Parathyroid adenoma (tissue), 2 donors: ENCODE data around the gene SORCS2.
"Not testable (repeated sequence)": the region's sequence is repeated elsewhere in the genome, so short reads cannot be mapped to it uniquely, and the experiment has no call there.

Experiments
- H2AFZ ChIP-seq: fragments of 300-600 bp; sonication (generic); one replicate; pipeline ENCODE4 v1.7.0; 2017; ENCODE audit warnings: antibody characterized with exemption, mild to moderate bottlenecking
- H3K27ac ChIP-seq: fragments of 300-600 bp; sonication (generic); one replicate; pipeline ENCODE4 v1.7.0; 2017
- H3K27me3 ChIP-seq: fragments of 300-600 bp; sonication (generic); one replicate; pipeline ENCODE4 v1.7.0; 2017; ENCODE audit warnings: low read length; ENCODE audit not compliant: control insufficient read depth, insufficient read depth
- H3K36me3 ChIP-seq: fragments of 300-600 bp; sonication (generic); one replicate; pipeline ENCODE4 v1.7.0; 2017; ENCODE audit warnings: low read length; ENCODE audit not compliant: control insufficient read depth, insufficient read depth
- H3K4me1 ChIP-seq: fragments of 300-600 bp; sonication (generic); one replicate; pipeline ENCODE4 v1.7.0; 2017; ENCODE audit warnings: control low read depth
- H3K4me2 ChIP-seq: fragments of 300-600 bp; sonication (generic); one replicate; pipeline ENCODE4 v1.7.0; 2017; ENCODE audit warnings: low read length
- H3K4me3 ChIP-seq: fragments of 300-600 bp; sonication (generic); one replicate; pipeline ENCODE4 v1.7.0; 2017; ENCODE audit warnings: low read depth, low read length
- H3K79me2 ChIP-seq: fragments of 300-600 bp; sonication (generic); one replicate; pipeline ENCODE4 v1.7.0; 2017; ENCODE audit warnings: control low read depth
- H3K9ac ChIP-seq: fragments of 300-600 bp; sonication (generic); one replicate; pipeline ENCODE4 v1.7.0; 2017; ENCODE audit warnings: mild to moderate bottlenecking
- H3K9me3 ChIP-seq: fragments of 300-600 bp; sonication (generic); one replicate; pipeline ENCODE4 v1.7.0; 2017; ENCODE audit warnings: low read length; ENCODE audit not compliant: control insufficient read depth
- TF ChIP-seq, protein P1 (sequence below): fragments of 300-600 bp; sonication (generic); IDR thresholded peaks from one replicate; pipeline ENCODE4 v1.7.0; 2017; ENCODE audit warnings: antibody characterized with exemption, mild to moderate bottlenecking
- donor health status: primary hyperparathyroidism.

SORCS2 gene

DNA sequence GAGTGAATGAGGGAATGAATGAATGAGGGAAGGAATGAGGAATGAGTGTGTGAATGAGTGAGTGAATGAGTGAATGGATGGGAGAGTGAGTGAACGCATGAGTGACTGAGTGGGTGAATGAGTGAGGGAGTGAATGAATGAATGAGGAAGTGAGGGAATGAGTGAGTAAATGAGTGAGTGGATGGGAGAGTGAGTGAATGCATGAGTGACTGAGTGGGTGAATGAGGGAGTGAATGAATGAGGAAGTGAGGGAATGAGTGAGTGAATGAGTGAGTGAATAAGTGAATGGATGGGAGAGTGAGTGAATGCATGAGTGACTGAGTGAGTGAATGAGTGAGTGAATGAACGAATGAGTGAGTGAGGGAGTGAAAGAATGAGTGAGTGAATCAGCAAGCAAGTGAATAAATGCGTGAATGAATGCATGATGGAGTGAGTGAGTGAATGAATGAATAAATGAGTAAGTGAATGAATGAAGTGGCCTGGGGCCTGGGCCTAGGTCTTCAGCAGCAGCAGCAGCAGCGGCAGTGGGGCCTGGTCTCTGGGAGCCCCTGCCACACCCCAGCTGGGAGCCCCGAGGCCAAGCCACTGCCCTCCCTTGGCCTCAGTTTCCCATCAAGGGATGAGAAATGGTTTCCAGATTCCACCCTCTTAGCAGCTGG lies 258.6 kb downstream of the SORCS2 start:
- Histone ChIP-seq H3K4me1 (no peaks in the 10 kb centered on the region), H3K4me3 (no peak overlapping the region), H3K36me3 (no peaks in the 10 kb centered on the region), H3K4me2 (no peak overlapping the region), H3K9ac (no peak overlapping the region), H3K27me3 (no peaks in the 10 kb centered on the region), H3K9me3 (no peaks in the 10 kb centered on the region), H3K79me2 (no peaks in the 10 kb centered on the region), H2AFZ (no peak overlapping the region), H3K27ac (no peak overlapping the region)
- TF ChIP-seq, protein P1, sequence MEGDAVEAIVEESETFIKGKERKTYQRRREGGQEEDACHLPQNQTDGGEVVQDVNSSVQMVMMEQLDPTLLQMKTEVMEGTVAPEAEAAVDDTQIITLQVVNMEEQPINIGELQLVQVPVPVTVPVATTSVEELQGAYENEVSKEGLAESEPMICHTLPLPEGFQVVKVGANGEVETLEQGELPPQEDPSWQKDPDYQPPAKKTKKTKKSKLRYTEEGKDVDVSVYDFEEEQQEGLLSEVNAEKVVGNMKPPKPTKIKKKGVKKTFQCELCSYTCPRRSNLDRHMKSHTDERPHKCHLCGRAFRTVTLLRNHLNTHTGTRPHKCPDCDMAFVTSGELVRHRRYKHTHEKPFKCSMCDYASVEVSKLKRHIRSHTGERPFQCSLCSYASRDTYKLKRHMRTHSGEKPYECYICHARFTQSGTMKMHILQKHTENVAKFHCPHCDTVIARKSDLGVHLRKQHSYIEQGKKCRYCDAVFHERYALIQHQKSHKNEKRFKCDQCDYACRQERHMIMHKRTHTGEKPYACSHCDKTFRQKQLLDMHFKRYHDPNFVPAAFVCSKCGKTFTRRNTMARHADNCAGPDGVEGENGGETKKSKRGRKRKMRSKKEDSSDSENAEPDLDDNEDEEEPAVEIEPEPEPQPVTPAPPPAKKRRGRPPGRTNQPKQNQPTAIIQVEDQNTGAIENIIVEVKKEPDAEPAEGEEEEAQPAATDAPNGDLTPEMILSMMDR = no peak

DNA sequence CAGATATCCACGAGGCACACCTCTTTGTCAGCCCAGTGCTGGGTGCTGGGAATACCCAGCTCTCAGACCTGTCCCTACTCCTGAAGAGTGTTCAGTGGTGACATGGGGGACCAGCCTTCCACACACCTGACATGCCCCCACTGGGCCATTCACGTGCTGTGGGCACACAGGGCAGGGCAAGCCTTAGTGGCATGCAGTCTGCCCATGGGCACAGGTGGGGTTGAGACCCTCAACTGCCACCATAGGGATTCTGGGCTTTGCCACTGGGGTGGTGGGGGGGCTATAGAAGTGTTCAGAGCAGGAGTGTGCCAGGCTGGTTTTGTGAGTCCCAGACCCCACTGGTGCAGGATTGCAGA lies 259.1 kb downstream of the SORCS2 start:
- Histone ChIP-seq H3K79me2 (no peaks in the 10 kb centered on the region), H2AFZ (no peak overlapping the region), H3K4me1 (no peaks in the 10 kb centered on the region), H3K4me2 (no peak overlapping the region), H3K36me3 (no peaks in the 10 kb centered on the region), H3K4me3 (no peak overlapping the region), H3K9ac (no peak overlapping the region), H3K27ac (no peak overlapping the region), H3K27me3 (no peaks in the 10 kb centered on the region), H3K9me3 (no peaks in the 10 kb centered on the region)
- TF ChIP-seq, protein P1 = no peak

DNA sequence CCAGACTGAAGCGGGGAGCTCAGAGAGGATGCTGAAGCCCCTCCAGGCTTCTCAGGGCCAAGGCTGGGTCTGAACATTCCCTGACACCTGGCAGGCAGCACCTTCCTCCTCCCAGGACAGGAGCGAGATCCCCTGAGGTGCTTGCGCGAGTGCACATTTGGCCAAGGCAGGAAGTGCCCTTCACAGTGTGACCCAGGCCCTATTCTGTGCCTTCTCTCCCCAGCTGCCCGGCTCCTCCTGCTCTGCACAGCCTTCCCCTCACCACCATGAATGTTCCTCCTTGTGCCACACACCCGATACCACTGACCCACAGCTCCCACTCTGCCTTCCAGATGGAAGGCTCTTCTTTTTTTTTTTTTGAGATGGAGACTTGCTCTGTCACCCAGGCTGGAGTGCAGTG lies 259.5 kb downstream of the SORCS2 start:
- Histone ChIP-seq H3K79me2 (no peaks in the 10 kb centered on the region), H3K4me2 (no peak overlapping the region), H2AFZ (no peak overlapping the region), H3K27me3 (no peaks in the 10 kb centered on the region), H3K9me3 (no peaks in the 10 kb centered on the region), H3K9ac (no peak overlapping the region), H3K36me3 (no peaks in the 10 kb centered on the region), H3K27ac (no peak overlapping the region), H3K4me1 (no peaks in the 10 kb centered on the region), H3K4me3 (no peak overlapping the region)
- TF ChIP-seq, protein P1 = no peak

DNA sequence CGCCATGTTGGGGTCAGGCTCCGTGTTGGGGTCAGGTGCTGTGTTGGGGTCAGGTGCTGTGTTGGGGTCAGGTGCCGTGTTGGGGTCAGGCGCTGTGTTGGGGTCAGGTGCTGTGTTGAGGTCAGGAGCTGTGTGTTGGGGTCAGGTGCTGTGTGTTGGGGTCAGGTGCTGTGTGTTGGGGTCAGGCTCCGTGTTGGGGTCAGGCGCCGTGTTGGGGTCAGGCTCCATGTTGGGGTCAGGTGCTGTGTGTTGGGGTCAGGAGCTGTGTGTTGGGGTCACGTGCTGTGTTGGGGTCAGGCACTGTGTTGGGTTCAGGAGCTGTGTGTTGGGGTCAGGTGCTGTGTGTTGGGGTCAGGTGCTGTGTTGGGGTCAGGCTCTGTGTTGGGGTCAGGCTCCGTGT lies 260.5 kb downstream of the SORCS2 start:
- H3K4me3 ChIP-seq, H3K4me1 ChIP-seq, H3K79me2 ChIP-seq, H3K9ac ChIP-seq, H3K36me3 ChIP-seq, H3K27me3 ChIP-seq, H3K27ac ChIP-seq, H2AFZ ChIP-seq, H3K4me2 ChIP-seq, H3K9me3 ChIP-seq: not testable (repeated sequence)

DNA sequence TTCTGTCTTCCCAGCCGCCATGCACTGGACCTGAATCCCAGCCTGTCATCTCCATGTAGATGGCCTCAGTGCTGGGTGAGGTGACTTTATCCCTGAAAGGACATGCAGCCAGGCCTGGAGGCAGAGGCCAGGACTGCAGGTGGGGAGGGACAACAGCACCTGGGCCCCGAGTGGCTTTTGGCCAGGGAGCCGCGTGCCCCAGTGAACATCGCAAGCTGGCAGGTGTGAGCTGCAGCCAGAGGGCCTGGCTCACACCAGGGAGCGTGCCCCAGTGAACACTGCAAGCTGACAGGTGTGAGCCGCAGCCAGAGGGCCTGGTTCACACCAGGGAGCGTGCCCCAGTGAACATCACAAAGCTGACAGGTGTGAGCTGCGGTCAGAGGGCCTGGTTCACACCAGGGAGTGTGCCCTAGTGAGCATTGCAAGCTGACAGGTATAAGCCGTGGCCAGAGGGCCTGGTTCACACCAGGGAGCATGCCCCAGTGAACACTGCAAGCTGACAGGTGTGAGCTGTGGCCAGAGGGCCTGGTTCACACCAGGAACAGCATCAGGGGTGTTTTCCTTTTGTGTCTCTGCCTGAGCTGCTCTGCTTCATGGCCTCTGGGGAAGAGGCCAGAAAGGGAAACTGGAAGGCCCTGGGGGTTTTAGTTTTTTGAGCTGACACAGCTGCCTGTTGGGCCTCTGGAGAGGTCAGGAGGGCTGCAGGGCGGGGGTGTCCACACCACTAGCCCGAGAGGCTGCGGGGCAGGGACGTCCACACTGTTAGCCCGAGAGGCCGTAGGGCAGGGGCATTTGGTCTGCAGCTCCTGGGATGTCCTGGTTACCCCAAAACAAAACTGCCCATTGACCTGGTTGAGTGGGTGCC lies 265.1 kb downstream of the SORCS2 start:
- H3K27me3 ChIP-seq = no peaks in the 10 kb centered on the region
- H3K4me2 ChIP-seq = no peak overlapping the region
- H3K9ac ChIP-seq = no peak overlapping the region
- no peaks in the 10 kb centered on the region for H3K9me3 ChIP-seq
- H3K4me3 ChIP-seq = no peak overlapping the region
- no peaks in the 10 kb centered on the region for H3K4me1 ChIP-seq
- TF ChIP-seq, protein P1 = no peak
- H3K27ac ChIP-seq = no peak overlapping the region
- no peak overlapping the region for H2AFZ ChIP-seq
- no peaks in the 10 kb centered on the region for H3K79me2 ChIP-seq
- no peaks in the 10 kb centered on the region for H3K36me3 ChIP-seq
